Measurements from ENCODE around the gene SOCS3. TPM values are rescaled to one million over a fixed set of nuclear protein-coding genes. Genes with fewer than 3 reads are reported as not detected.

Gene SOCS3
- total and polyA plus RNA-seq, 4 experiments from 2014 or later = 7.5 to 220 (median 34.6) TPM

DNA sequence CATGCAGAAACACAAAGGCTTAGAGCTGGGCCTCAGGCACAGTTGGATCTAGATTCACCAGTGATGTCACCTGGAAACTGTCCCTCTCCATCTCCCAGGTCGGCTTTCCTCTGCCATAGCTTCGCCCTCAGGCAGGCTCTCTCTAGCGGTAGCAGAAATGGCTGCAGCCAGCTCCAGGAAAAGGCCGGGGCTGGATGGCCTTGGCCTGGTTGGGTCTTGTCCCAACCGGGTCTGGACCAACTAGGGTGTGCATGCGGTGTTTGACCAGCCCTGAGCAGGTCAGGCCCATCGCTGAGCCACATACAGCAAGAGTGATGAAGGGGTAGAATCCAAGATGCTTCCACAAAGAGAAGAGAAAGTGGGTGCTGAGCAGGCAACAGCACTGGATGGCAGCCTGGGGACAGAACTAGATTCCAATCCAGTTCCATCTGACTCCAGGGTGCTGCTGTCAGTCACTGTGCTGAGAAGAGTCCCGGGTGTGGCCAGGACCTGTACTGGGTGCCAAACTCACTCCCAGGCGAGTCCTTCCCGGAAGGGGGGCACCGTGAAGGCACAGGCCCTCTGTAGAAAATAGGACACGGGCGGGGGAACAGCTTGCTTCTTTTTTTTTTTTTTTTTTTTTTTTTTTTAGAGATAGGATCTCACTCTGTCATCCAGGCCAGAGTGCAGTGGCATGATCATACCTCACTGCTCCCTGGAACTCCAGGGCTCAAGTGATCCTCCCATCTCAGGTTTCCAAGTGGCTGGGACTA lies 51.8 kb downstream of the SOCS3 start:
- DNase-seq = no peak
- H3K4me1 Mint-ChIP-seq = peaks cover 1 to 13% (median 7%) of the 10 kb centered on the region in 4 donors
- Histone ChIP-seq H3K27me3 (ENCODE audit: insufficient read depth, low read length) (no peaks in the 10 kb centered on the region), H3K4me1 (ENCODE audit: insufficient read depth, low read length) (no peaks in the 10 kb centered on the region), H3K36me3 (ENCODE audit: insufficient read depth, low read length) (no peaks in the 10 kb centered on the region), H3K9me3 (ENCODE audit: control insufficient read depth in 1 of 2, low read length in 2 of 2) (no peaks in the 10 kb centered on the region), H3K27ac (ENCODE audit: low read depth, low read length) (no peak overlapping the region), H3K4me3 (ENCODE audit: low read length in 2 of 2) (no peak overlapping the region)
- no peak overlapping the region for H3K4me3 Mint-ChIP-seq
- H3K9me3 Mint-ChIP-seq = peaks cover 0 to 6% (median 2%) of the 10 kb centered on the region in 8 donors
- no peaks in the 10 kb centered on the region for H3K36me3 Mint-ChIP-seq
- H3K27ac Mint-ChIP-seq = peak overlapping the region in 3 of 7 donors; percentile 46 to 64 (median 47)
- intact Hi-C loops (cut with micrococcal nuclease) = no loop called here
- ChIA-PET POLR2A (ENCODE audit: partially characterized antibody) (no interaction called here), CTCF (ENCODE audit: partially characterized antibody) (interaction anchor here (1.4 to 1.5 kb wide), 2 partner anchors 57 to 113 kb away, joined by 3 to 5 read pairs; no protein-coding TSS in a partner anchor)
- H3K27me3 Mint-ChIP-seq = no peaks in the 10 kb centered on the region

DNA sequence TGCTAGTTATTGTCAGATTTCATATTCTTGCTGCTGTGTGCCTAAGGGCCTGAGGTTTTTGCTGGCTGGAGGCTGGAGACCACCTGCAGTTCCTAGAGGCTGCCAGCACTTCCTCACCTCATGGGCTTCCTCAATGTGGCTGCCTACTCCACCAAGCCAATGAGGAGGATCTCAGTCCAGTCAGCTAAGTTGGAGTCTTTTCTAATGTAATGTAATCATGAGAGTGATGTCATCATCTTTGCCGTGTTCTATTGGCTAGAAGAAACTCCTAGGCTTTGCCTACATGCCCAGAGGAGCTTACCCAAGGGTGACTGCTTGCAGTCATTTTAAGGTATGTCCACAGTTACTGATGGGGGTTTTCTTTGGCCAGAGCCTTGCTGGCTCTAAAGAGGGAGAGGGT lies 53.0 kb downstream of the SOCS3 start:
- POLR2A ChIA-PET (ENCODE audit: partially characterized antibody) = no interaction called here
- no peak overlapping the region for H3K27ac ChIP-seq (ENCODE audit: low read depth, low read length)
- no peaks in the 10 kb centered on the region for H3K4me1 ChIP-seq (ENCODE audit: insufficient read depth, low read length)
- H3K9me3 ChIP-seq (ENCODE audit: control insufficient read depth in 1 of 2, low read length in 2 of 2) = no peaks in the 10 kb centered on the region
- no peaks in the 10 kb centered on the region for H3K27me3 ChIP-seq (ENCODE audit: insufficient read depth, low read length)
- no peak overlapping the region for H3K4me3 ChIP-seq (ENCODE audit: low read length in 2 of 2)
- intact Hi-C loops (cut with micrococcal nuclease) = no loop called here
- no peak for DNase-seq
- Mint-ChIP-seq H3K4me1 (peaks cover 0 to 2% (median under 1%) of the 10 kb centered on the region in 4 donors), H3K4me3 (no peak overlapping the region), H3K27ac (no peak overlapping the region), H3K36me3 (no peaks in the 10 kb centered on the region), H3K27me3 (no peaks in the 10 kb centered on the region), H3K9me3 (peaks cover 0 to 6% (median 2%) of the 10 kb centered on the region in 8 donors)
- no peaks in the 10 kb centered on the region for H3K36me3 ChIP-seq (ENCODE audit: insufficient read depth, low read length)
- CTCF ChIA-PET (ENCODE audit: partially characterized antibody) = interaction anchor here (1.4 kb wide), 1 partner anchor 114 kb away, joined by 5 read pairs; no protein-coding TSS in a partner anchor

Other genes starting within 250 kb of the SOCS3 start
- 100 to 1,000 TPM; 697 to 702 TPM for gene TMC6, start 231.3 kb downstream of the SOCS3 start, total RNA-seq
- gene TMC6, start 231.3 kb downstream of the SOCS3 start, polyA plus RNA-seq = 100 to 1,000 TPM; 258 to 300 TPM
- gene TMC8, start 229.3 kb downstream of the SOCS3 start, total RNA-seq = 100 to 1,000 TPM; 424 to 430 TPM
- gene TMC8, start 229.3 kb downstream of the SOCS3 start, polyA plus RNA-seq = 100 to 1,000 TPM in 1 of 2 donors, 10 to 100 TPM in 1; 77.7 to 172 TPM
- gene C17orf99, start 213.7 kb downstream of the SOCS3 start, total RNA-seq = not detected
- not detected for gene C17orf99, start 213.7 kb downstream of the SOCS3 start, polyA plus RNA-seq
- 10 to 100 TPM; 60.3 to 61.6 TPM for gene SYNGR2, start 191.5 kb downstream of the SOCS3 start, total RNA-seq
- 100 to 1,000 TPM; 144 to 234 TPM for gene SYNGR2, start 191.5 kb downstream of the SOCS3 start, polyA plus RNA-seq
- under 1 TPM in 1 of 2 experiments, not detected in 1; 0.55 TPM for gene TK1, start 173.0 kb downstream of the SOCS3 start, total RNA-seq
- gene TK1, start 173.0 kb downstream of the SOCS3 start, polyA plus RNA-seq = 1 to 10 TPM in 1 of 2 donors, under 1 TPM in 1; 0.88 to 1.4 TPM
- gene AFMID, start 172.7 kb downstream of the SOCS3 start, total RNA-seq = 1 to 10 TPM; 3.6 to 3.8 TPM
- 1 to 10 TPM in 1 of 2 donors, not detected in 1; 2.2 TPM for gene AFMID, start 172.7 kb downstream of the SOCS3 start, polyA plus RNA-seq
- gene BIRC5, start 145.8 kb downstream of the SOCS3 start, total RNA-seq = under 1 TPM in 1 of 2 experiments, not detected in 1; 0.32 TPM
- under 1 TPM in 1 of 2 donors, not detected in 1; 0.18 TPM for gene BIRC5, start 145.8 kb downstream of the SOCS3 start, polyA plus RNA-seq
- gene TMEM235, start 128.4 kb downstream of the SOCS3 start, total RNA-seq = not detected
- not detected for gene TMEM235, start 128.4 kb downstream of the SOCS3 start, polyA plus RNA-seq
- gene PGS1, start 18.6 kb upstream of the SOCS3 start, total RNA-seq = 10 to 100 TPM; 84.4 to 84.8 TPM
- 10 to 100 TPM; 33.9 to 36.6 TPM for gene PGS1, start 18.6 kb upstream of the SOCS3 start, polyA plus RNA-seq
- gene DNAH17, start 217.3 kb upstream of the SOCS3 start, total RNA-seq = under 1 TPM; 0.49 to 0.78 TPM
- 1 to 10 TPM in 1 of 2 donors, not detected in 1; 1.0 TPM for gene DNAH17, start 217.3 kb upstream of the SOCS3 start, polyA plus RNA-seq